A549 (cell line): ENCODE results near the gene CCL15.

Source experiments
- BHLHE40 ChIP-seq: IDR thresholded peaks from 2 replicates; pipeline ENCODE4 v1.6.1; 2012; ENCODE audit warnings: low read depth, low read length, inconsistent platforms
- CEBPB ChIP-seq, 2 experiments: fragments of >200 bp in 1 of 2; sonication (Bioruptor Twin) in 1 of 2; formaldehyde crosslinking in 1 of 2; IDR thresholded peaks; 2 replicates each; pipeline ENCODE4 v1.6.1; 2012 to 2016
- CTCF ChIP-seq: fragments of >200 bp; sonication (Bioruptor Twin); formaldehyde crosslinking; IDR thresholded peaks from 3 replicates; pipeline ENCODE4 v1.5.1; 2016
- EP300 ChIP-seq, 2 experiments: fragments of >200 bp; sonication (Bioruptor Twin); formaldehyde crosslinking; IDR thresholded peaks; 2 replicates in 1 of 2; 3 replicates in 1 of 2; pipeline ENCODE4 v1.6.1; 2016 to 2017
- GATA3 ChIP-seq: IDR thresholded peaks from 2 replicates; pipeline ENCODE4 v1.6.1; 2012; ENCODE audit warnings: borderline replicate concordance
- HMGXB4 ChIP-seq: fragments of 250-450 bp; sonication (Bioruptor Pico); IDR thresholded peaks from 2 replicates; pipeline ENCODE4 v1.5.0; 2021; ENCODE audit warnings: mild to moderate bottlenecking, moderate library complexity, borderline replicate concordance
- JUN ChIP-seq, 2 experiments: fragments of >200 bp; sonication (Bioruptor Twin); formaldehyde crosslinking; IDR thresholded peaks; 2 replicates in 1 of 2; 3 replicates in 1 of 2; pipeline ENCODE4 v1.6.1; 2016 to 2017
- KDM1A ChIP-seq: fragments of 200-600 bp; sonication (generic); IDR thresholded peaks from 2 replicates; pipeline ENCODE4 v1.6.1; 2016; ENCODE audit warnings: low read depth, mild to moderate bottlenecking
- NFE2L2 ChIP-seq: fragments of 150-350 bp; conservative IDR thresholded peaks from 2 replicates; pipeline ENCODE4 v1.6.1; 2014; ENCODE audit warnings: low read length
- POLR2A ChIP-seq: IDR thresholded peaks from 2 replicates; pipeline ENCODE4 v1.6.1; 2012; ENCODE audit warnings: mild to moderate bottlenecking, low read length
- RAD21 ChIP-seq, 2 experiments: fragments of >200 bp in 1 of 2; sonication (Bioruptor Twin) in 1 of 2; formaldehyde crosslinking in 1 of 2; IDR thresholded peaks in 1 of 2; conservative IDR thresholded peaks in 1 of 2; 2 replicates in 1 of 2; 3 replicates in 1 of 2; pipeline ENCODE4 v1.6.1; 2012 to 2018; ENCODE audit warnings: inconsistent platforms in 1 of 2
- ZSCAN20 ChIP-seq: fragments of 250-450 bp; sonication (Bioruptor Pico); IDR thresholded peaks from 2 replicates; pipeline ENCODE4 v1.8.0; 2022; ENCODE audit warnings: mild to moderate bottlenecking, moderate library complexity
- TF ChIP-seq, protein P1 (sequence below): fragments of 200-600 bp; sonication (generic); IDR thresholded peaks from 2 replicates; pipeline ENCODE4 v1.6.1; 2016; ENCODE audit warnings: antibody characterized with exemption, mild to moderate bottlenecking, moderate library complexity
- TF ChIP-seq, protein P2 (sequence below): IDR thresholded peaks from 2 replicates; pipeline ENCODE4 v1.6.1; 2012

- TF ChIP-seq CTCF (no peak), POLR2A (no peak), KDM1A (no peak), GATA3 (no peak), ZSCAN20 (CRISPR knock-in tag) (no peak), BHLHE40 (no peak), HMGXB4 (CRISPR knock-in tag) (no peak), RAD21 (conservative IDR thresholded peaks at IDR 0.05 in 1 of 2, IDR thresholded peaks at IDR 0.05 in 1 of 2) (no peak), NFE2L2 (no peak), CEBPB (IDR thresholded peaks at IDR 0.05) (no peak), JUN (IDR thresholded peaks at IDR 0.05) (no peak), EP300 (IDR thresholded peaks at IDR 0.05) (no peak)
- TF ChIP-seq, protein P1, sequence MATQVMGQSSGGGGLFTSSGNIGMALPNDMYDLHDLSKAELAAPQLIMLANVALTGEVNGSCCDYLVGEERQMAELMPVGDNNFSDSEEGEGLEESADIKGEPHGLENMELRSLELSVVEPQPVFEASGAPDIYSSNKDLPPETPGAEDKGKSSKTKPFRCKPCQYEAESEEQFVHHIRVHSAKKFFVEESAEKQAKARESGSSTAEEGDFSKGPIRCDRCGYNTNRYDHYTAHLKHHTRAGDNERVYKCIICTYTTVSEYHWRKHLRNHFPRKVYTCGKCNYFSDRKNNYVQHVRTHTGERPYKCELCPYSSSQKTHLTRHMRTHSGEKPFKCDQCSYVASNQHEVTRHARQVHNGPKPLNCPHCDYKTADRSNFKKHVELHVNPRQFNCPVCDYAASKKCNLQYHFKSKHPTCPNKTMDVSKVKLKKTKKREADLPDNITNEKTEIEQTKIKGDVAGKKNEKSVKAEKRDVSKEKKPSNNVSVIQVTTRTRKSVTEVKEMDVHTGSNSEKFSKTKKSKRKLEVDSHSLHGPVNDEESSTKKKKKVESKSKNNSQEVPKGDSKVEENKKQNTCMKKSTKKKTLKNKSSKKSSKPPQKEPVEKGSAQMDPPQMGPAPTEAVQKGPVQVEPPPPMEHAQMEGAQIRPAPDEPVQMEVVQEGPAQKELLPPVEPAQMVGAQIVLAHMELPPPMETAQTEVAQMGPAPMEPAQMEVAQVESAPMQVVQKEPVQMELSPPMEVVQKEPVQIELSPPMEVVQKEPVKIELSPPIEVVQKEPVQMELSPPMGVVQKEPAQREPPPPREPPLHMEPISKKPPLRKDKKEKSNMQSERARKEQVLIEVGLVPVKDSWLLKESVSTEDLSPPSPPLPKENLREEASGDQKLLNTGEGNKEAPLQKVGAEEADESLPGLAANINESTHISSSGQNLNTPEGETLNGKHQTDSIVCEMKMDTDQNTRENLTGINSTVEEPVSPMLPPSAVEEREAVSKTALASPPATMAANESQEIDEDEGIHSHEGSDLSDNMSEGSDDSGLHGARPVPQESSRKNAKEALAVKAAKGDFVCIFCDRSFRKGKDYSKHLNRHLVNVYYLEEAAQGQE: no peak
- TF ChIP-seq, protein P2, sequence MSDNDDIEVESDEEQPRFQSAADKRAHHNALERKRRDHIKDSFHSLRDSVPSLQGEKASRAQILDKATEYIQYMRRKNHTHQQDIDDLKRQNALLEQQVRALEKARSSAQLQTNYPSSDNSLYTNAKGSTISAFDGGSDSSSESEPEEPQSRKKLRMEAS: no peak
These were observed 48.3 kb upstream of the CCL15 start for GRCh38 chr17:36049643-36050042.
